GM13977 (cell line): ENCODE data around the gene NFIC.

Source experiments
- DNase-seq: peaks from one replicate; pipeline ENCODE4 v3.0.0; 2012; ENCODE audit warnings: low spot score
- CTCF ChIP-seq: IDR thresholded peaks from 2 replicates; pipeline ENCODE4 v1.5.1; 2012; ENCODE audit warnings: mild to moderate bottlenecking, control low read depth; ENCODE audit not compliant: insufficient read depth; ENCODE audit errors: extremely low read depth, missing control alignments
- in situ Hi-C: fragments of 300-500 bp; cut with MboI; formaldehyde crosslinking; loops from one replicate; pipeline ENCODE4 v1.12.0; 2022; ENCODE audit warnings: low sequenced_read_pairs, low pct_unique_long_range_greater_than_20kb, mixed read lengths, inconsistent platforms; ENCODE audit not compliant: unreplicated experiment

NFIC gene

DNA sequence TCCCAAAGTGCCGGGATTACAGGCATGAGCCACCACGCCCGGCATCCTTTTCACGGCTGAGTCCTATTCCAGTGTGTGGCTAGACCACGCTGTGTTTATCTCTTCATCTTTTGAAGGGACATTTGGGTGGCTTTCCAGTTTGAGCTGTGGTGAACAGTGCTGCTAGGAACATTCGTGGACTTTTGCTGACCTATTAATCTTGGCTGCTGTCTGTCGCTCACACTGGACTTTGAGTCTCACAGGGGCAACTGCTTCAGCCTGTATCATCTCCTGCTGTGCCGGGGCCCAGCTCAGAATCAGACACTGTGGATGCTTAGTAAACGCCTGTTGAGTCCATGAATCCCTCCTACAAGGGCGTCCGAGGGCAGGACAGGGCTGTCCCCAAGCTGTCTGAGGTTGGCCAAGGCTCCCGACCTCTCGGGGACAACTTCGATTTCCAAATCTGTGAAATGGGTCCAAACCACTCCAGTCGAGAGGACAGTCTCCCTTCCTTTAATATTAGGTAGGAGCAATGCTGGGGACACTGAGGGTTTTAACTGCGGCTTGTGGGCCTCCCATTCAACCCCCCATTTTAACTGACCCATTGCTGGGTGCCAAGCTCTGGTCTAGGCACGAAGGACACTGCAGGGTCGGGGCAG, 65.5 kb downstream of the NFIC start:
- in situ Hi-C loops: loop anchor here (5.0 kb wide), 1 partner anchor 100 kb away; no protein-coding TSS in a partner anchor
- no peak for DNase-seq
- no peak for TF ChIP-seq CTCF

DNA sequence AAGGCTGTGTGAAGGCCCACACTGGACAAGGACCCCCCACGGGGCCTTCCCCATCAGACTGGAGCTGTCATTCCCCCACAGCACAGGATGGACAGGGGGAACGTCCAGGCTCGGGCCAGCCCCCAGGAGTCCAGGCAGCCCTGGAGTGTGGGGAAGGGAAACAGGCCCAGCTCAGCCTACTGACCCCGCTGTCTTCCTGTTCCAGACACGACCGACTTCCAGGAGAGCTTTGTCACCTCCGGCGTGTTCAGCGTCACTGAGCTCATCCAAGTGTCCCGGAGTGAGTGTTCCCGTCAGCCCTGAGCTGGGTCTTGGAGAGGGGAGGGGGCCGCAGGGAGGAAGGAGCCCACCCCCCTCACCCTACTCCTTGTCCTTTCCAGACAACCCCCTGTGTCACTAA, 66.9 kb downstream of the NFIC start:
- in situ Hi-C loops: loop anchor here (5.0 kb wide), 1 partner anchor 101 kb away; no protein-coding TSS in a partner anchor
- no peak for TF ChIP-seq CTCF
- DNase-seq: no peak

- in situ Hi-C loops: loop anchor here (5.0 kb wide), 1 partner anchor 102 kb away; no protein-coding TSS in a partner anchor
Measured at GRCh38 chr19:3433805-3434540, 67.6 kb downstream of the NFIC start.

DNA sequence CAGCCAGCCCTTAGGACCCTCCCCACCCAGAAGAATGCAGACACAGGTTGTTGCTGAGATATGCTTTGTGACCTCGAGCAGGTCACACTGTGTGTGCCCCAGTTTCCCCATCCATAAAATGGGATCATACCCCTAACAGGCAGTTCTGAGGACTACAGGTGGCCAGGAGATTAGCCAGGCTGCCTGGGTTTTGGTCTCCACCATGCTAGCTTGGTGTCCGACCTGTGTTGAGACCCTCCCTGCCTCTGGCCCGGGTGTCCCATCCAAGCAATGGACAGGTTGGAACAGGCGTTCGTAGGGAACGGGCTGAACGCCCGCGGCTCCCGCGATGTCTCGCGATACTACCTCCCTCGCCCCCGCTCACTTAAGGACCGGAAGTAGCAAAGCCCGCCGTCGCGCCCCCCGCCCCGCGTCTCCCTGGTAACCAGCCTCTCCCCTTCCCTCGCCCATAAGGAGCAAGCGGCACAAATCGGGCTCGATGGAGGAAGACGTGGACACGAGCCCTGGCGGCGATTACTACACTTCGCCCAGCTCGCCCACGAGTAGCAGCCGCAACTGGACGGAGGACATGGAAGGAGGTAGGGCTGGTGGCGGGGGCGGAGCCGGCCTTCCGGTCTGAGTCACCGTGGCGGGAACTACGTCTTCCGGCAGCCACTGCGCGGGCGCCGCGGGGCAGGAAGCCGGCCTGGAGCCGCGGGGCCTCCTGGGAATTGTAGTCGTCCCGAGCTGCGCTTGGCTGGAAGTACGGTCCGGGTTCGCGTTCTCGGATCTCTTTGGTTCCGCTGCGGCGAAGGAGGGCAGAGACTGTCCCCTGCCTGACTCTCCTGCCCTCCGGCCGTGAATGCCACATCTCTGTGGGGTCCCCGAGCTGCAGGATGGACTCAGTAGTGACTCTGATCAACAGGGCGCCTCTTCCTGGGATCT, 68.5 kb downstream of the NFIC start:
- in situ Hi-C loops: loop anchor here (5.0 kb wide), 1 partner anchor 103 kb away; no protein-coding TSS in a partner anchor
- DNase-seq: peak; percentile 97
- no peak for TF ChIP-seq CTCF

More at GRCh38 chr19:3433805-3434540, 67.6 kb downstream of the NFIC start:
- no peak for TF ChIP-seq CTCF
- no peak for DNase-seq

GRCh38 chr19:3440082-3440481, 73.7 kb downstream of the NFIC start:
- peak; percentile 81 for DNase-seq
- in situ Hi-C loops: no loop called here
- TF ChIP-seq CTCF: peak; percentile 70
